ENCODE results near the gene PRKCA. TPM values are rescaled to one million over a fixed set of nuclear protein-coding genes. Genes with fewer than 3 reads are reported as not detected.

The PRKCA gene
- total RNA-seq, 3 donors from 2014 or later (not counting 1 experiment from before 2014, with no cell fraction given) = 19.6 to 29.0 (median 20.4) TPM

- TF ChIP-seq, protein P1, sequence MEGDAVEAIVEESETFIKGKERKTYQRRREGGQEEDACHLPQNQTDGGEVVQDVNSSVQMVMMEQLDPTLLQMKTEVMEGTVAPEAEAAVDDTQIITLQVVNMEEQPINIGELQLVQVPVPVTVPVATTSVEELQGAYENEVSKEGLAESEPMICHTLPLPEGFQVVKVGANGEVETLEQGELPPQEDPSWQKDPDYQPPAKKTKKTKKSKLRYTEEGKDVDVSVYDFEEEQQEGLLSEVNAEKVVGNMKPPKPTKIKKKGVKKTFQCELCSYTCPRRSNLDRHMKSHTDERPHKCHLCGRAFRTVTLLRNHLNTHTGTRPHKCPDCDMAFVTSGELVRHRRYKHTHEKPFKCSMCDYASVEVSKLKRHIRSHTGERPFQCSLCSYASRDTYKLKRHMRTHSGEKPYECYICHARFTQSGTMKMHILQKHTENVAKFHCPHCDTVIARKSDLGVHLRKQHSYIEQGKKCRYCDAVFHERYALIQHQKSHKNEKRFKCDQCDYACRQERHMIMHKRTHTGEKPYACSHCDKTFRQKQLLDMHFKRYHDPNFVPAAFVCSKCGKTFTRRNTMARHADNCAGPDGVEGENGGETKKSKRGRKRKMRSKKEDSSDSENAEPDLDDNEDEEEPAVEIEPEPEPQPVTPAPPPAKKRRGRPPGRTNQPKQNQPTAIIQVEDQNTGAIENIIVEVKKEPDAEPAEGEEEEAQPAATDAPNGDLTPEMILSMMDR (IDR thresholded peaks at IDR 0.05) = no peak
- Histone ChIP-seq H3K27me3 (ENCODE audit: control insufficient read depth, insufficient read depth, low read length) (no peaks in the 10 kb centered on the region), H3K9me3 (ENCODE audit: control insufficient read depth, insufficient read depth, low read length) (no peaks in the 10 kb centered on the region), H3K36me3 (ENCODE audit: control insufficient read depth, insufficient read depth, low read length) (no peaks in the 10 kb centered on the region), H3K4me3 (ENCODE audit: low read length) (no peak overlapping the region), H3K27ac (ENCODE audit: low read length) (no peak overlapping the region), H3K4me1 (ENCODE audit: control insufficient read depth, insufficient read depth, low read length) (no peaks in the 10 kb centered on the region)
- no peaks in the 10 kb centered on the region for H3K36me3 Mint-ChIP-seq
- H3K4me3 Mint-ChIP-seq = no peak overlapping the region
- H3K9me3 Mint-ChIP-seq = no peaks in the 10 kb centered on the region
- DNase-seq (no peak), ATAC-seq (no peak)
- 98% methylated on average over 3 of the region's 3 CpGs for WGBS (ENCODE audit: insufficient coverage)
- peaks cover 6 to 12% of the 10 kb centered on the region in 2 donors for H3K4me1 Mint-ChIP-seq
- H3K27me3 Mint-ChIP-seq (ENCODE audit: low read depth in 2 of 2) = no peaks in the 10 kb centered on the region
- intact Hi-C loops (cut with micrococcal nuclease) = no loop called here
- H3K27ac Mint-ChIP-seq = no peak overlapping the region
These were observed 118.6 kb downstream of the PRKCA start for GRCh38 chr17:66420961-66421371.

DNA sequence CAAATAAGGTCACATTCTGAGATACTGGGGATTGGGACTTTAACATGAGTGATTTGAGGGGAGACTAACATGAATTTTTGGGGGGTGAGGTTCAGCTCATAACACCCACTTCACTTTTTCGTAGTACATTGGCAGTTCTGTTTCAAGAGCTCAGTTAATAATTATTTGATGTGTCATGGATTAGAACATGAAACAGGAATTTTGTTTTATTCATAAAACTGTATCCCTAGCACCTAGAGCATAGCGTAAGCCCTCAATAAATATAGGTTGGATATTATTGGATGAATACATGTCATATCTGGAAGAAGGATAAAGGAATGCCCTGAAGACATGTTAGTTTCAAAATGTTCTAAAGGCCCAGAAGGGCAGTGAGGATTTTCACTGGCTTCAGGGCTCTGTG lies 119.8 kb downstream of the PRKCA start:
- ATAC-seq (no peak), DNase-seq (no peak)
- H3K27ac ChIP-seq (ENCODE audit: low read length) = no peak overlapping the region
- H3K4me1 Mint-ChIP-seq = peaks cover 14 to 18% of the 10 kb centered on the region in 2 donors
- H3K9me3 ChIP-seq (ENCODE audit: control insufficient read depth, insufficient read depth, low read length) = no peaks in the 10 kb centered on the region
- TF ChIP-seq, protein P1 (IDR thresholded peaks at IDR 0.05) = no peak
- H3K27me3 Mint-ChIP-seq (ENCODE audit: low read depth in 2 of 2) = no peaks in the 10 kb centered on the region
- no peak overlapping the region for H3K4me3 Mint-ChIP-seq
- H3K4me1 ChIP-seq (ENCODE audit: control insufficient read depth, insufficient read depth, low read length) = peaks cover 4% of the 10 kb centered on the region
- H3K36me3 ChIP-seq (ENCODE audit: control insufficient read depth, insufficient read depth, low read length) = no peaks in the 10 kb centered on the region
- H3K27ac Mint-ChIP-seq = no peak overlapping the region
- no peak overlapping the region for H3K4me3 ChIP-seq (ENCODE audit: low read length)
- H3K27me3 ChIP-seq (ENCODE audit: control insufficient read depth, insufficient read depth, low read length) = no peaks in the 10 kb centered on the region
- intact Hi-C loops (cut with micrococcal nuclease) = no loop called here
- no peaks in the 10 kb centered on the region for H3K9me3 Mint-ChIP-seq
- WGBS (ENCODE audit: insufficient coverage) = 100% methylated on average over 1 of the region's 2 CpGs
- H3K36me3 Mint-ChIP-seq = no peaks in the 10 kb centered on the region

- Histone ChIP-seq H3K4me1 (ENCODE audit: control insufficient read depth, insufficient read depth, low read length) (peaks cover 4% of the 10 kb centered on the region), H3K27ac (ENCODE audit: low read length) (no peak overlapping the region), H3K27me3 (ENCODE audit: control insufficient read depth, insufficient read depth, low read length) (no peaks in the 10 kb centered on the region), H3K9me3 (ENCODE audit: control insufficient read depth, insufficient read depth, low read length) (no peaks in the 10 kb centered on the region), H3K36me3 (ENCODE audit: control insufficient read depth, insufficient read depth, low read length) (no peaks in the 10 kb centered on the region), H3K4me3 (ENCODE audit: low read length) (no peak overlapping the region)
- H3K36me3 Mint-ChIP-seq = no peaks in the 10 kb centered on the region
- peaks cover 14 to 18% of the 10 kb centered on the region in 2 donors for H3K4me1 Mint-ChIP-seq
- H3K27me3 Mint-ChIP-seq (ENCODE audit: low read depth in 2 of 2) = no peaks in the 10 kb centered on the region
- no peak overlapping the region for H3K27ac Mint-ChIP-seq
- H3K9me3 Mint-ChIP-seq = no peaks in the 10 kb centered on the region
- 95% methylated on average over 10 of the region's 10 CpGs for WGBS (ENCODE audit: insufficient coverage)
- intact Hi-C loops (cut with micrococcal nuclease) = no loop called here
- TF ChIP-seq, protein P1 (IDR thresholded peaks at IDR 0.05) = no peak
- DNase-seq (no peak), ATAC-seq (no peak)
- H3K4me3 Mint-ChIP-seq = no peak overlapping the region
These were observed 120.9 kb downstream of the PRKCA start for GRCh38 chr17:66423056-66423955.
